ENCODE measurements around the gene PRKCE.

DNA sequence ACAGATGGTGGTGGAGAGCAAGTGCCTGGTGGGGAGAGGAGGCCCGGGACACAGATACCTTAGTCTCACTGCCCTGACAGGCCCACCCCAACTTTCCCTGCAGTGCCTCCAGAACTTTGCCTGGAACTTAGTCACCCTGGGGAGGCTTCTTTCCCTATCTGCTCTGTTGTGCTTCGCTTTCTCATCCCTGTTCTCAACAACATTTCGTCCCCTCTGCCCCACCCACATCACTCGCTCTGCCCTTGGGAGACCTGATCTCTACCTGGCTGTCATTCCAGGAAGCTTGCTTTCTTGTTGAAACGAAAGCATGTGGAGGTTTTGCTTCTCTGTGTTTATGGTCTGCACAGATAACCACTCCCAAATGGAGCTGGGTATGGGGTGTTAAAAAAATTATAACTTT, 93.8 kb downstream of the PRKCE start:
- TF ChIP-seq CTCF (IDR thresholded peaks at IDR 0.05) (no peak), POLR2AphosphoS5 (IDR thresholded peaks at IDR 0.05; ENCODE audit: low read depth, low read length) (no peak), MXI1 (IDR thresholded peaks at IDR 0.05; ENCODE audit: low read depth, low read length) (no peak), EZH2phosphoT487 (IDR thresholded peaks at IDR 0.05; ENCODE audit: borderline replicate concordance, low read depth) (no peak), NFIC (IDR thresholded peaks at IDR 0.05; ENCODE audit: borderline replicate concordance) (no peak), PBX3 (IDR thresholded peaks at IDR 0.05) (no peak), FOXJ3 (CRISPR knock-in tag; IDR thresholded peaks at IDR 0.05) (no peak), ELF1 (IDR thresholded peaks at IDR 0.05) (no peak), CHD2 (IDR thresholded peaks at IDR 0.05; ENCODE audit: low read length, partially characterized antibody) (no peak), YY1 (IDR thresholded peaks at IDR 0.05; ENCODE audit: low read depth) (no peak), MEF2A (IDR thresholded peaks at IDR 0.05; ENCODE audit: borderline replicate concordance, low read depth) (no peak), EP300 (IDR thresholded peaks at IDR 0.05; ENCODE audit: borderline replicate concordance in 1 of 2, low read depth in 1 of 2, low read length in 1 of 2) (no peak)

All from SK-N-SH (cell line).